Activated naive CD8-positive, alpha-beta T cell (primary cell): ENCODE measurements around the gene SLC9A9.

Experiments
- H3K27ac Mint-ChIP-seq: one replicate; pipeline ENCODE4 v1.8.0; 2021; ENCODE audit warnings: mixed read lengths
- H3K27me3 Mint-ChIP-seq: one replicate; pipeline ENCODE4 v1.8.0; 2021; ENCODE audit warnings: mixed read lengths
- H3K36me3 Mint-ChIP-seq: one replicate; pipeline ENCODE4 v1.8.0; 2021; ENCODE audit warnings: mixed read lengths
- H3K4me1 Mint-ChIP-seq: one replicate; pipeline ENCODE4 v1.8.0; 2021; ENCODE audit warnings: low read depth, mixed read lengths
- H3K4me3 Mint-ChIP-seq: one replicate; pipeline ENCODE4 v1.8.0; 2021; ENCODE audit warnings: mild to moderate bottlenecking, mixed read lengths
- H3K9me3 Mint-ChIP-seq: one replicate; pipeline ENCODE4 v1.8.0; 2021; ENCODE audit warnings: low read depth, mixed read lengths

The SLC9A9 gene

DNA sequence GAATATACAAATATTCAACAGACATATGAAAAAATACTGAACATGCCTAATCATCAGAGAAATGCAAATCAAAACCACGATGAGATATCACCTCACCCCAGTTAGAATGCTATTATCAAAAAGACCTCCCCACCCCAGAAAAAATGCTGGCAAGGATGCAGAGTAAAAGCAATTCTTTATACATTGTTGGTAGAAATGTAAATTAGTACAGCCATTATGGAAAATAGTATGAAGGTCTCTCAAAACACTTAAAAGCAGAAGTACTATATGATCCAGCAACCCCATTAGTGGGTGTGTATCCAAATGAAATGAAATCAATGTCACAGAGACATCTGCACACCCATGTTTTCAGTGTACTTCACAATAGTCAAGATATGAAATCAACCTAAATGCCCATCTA is 420.0 kb downstream of the SLC9A9 start:
- no peaks in the 10 kb centered on the region for H3K27me3 Mint-ChIP-seq
- H3K4me1 Mint-ChIP-seq = peaks cover 13% of the 10 kb centered on the region
- no peaks in the 10 kb centered on the region for H3K9me3 Mint-ChIP-seq
- no peak overlapping the region for H3K27ac Mint-ChIP-seq
- H3K36me3 Mint-ChIP-seq = peaks cover 2% of the 10 kb centered on the region
- no peak overlapping the region for H3K4me3 Mint-ChIP-seq

DNA sequence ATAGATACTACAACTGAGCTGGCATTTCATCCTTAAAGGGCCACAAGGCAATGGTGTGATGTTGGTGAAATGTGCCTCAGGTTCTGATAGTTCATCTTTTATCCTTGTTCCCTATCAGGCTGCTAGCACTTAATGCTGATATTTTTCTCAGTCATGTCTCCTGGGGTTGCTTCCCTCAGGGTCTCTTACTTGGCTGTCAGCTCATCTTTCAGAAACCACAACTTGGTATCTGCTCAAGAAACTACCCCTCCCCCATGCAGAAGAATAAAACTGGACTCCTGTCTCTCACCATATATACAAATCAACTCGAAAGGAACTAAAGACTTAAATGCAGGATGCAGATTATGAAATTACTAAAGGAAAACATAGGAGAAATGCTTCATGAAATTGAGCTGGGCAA is 420.6 kb downstream of the SLC9A9 start:
- Mint-ChIP-seq H3K4me3 (no peak overlapping the region), H3K27me3 (no peaks in the 10 kb centered on the region), H3K27ac (no peak overlapping the region)

DNA sequence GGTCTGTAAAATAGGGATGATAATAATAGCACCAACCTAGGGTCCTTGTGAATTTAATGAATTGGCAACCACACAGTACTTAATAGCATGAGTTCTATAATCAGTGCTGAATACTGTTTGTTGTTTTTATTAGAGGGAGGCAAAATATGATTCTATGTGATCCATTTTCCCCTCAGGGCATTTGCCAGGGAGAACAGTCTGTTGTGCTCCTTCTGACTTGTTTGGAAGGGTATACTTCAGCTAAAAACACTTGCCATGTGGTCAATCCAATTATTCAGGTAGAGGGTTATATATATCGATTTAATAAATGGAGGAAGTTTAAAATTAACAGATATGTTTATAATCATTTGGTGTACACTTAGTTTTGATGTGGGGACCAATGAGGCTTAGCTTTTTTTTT is 423.4 kb downstream of the SLC9A9 start:
- H3K4me3 Mint-ChIP-seq = no peak overlapping the region
- H3K27ac Mint-ChIP-seq = no peak overlapping the region
- H3K9me3 Mint-ChIP-seq = no peaks in the 10 kb centered on the region
- no peaks in the 10 kb centered on the region for H3K36me3 Mint-ChIP-seq
- H3K27me3 Mint-ChIP-seq = no peaks in the 10 kb centered on the region
- H3K4me1 Mint-ChIP-seq = peaks cover 13% of the 10 kb centered on the region

More for the DNA sequence above, 420.6 kb downstream of the SLC9A9 start:
- H3K9me3 Mint-ChIP-seq = no peaks in the 10 kb centered on the region
- H3K36me3 Mint-ChIP-seq = peaks cover 2% of the 10 kb centered on the region
- H3K4me1 Mint-ChIP-seq = peaks cover 13% of the 10 kb centered on the region

DNA sequence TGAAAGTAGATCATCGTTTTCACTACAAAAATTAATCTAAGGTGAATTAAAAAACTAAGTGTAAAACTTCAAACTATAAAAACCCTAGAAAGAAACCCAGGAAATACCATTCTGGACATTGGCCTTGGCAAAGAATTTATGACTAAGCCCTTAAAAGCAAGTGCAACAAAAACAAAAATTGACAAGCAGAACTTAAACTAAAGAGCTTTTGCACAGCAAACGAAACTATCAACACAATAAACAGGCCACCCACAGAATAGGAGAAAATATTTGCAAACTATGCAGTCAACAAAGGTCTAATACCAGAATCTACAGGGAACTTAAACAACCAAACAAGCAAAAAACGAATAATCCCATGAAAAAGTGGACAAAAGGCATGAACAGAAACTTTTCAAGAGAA is 426.7 kb downstream of the SLC9A9 start:
- Mint-ChIP-seq H3K4me3 (no peak overlapping the region), H3K36me3 (peaks cover 4% of the 10 kb centered on the region), H3K27me3 (no peaks in the 10 kb centered on the region), H3K9me3 (no peaks in the 10 kb centered on the region), H3K27ac (no peak overlapping the region), H3K4me1 (peaks cover 8% of the 10 kb centered on the region)

DNA sequence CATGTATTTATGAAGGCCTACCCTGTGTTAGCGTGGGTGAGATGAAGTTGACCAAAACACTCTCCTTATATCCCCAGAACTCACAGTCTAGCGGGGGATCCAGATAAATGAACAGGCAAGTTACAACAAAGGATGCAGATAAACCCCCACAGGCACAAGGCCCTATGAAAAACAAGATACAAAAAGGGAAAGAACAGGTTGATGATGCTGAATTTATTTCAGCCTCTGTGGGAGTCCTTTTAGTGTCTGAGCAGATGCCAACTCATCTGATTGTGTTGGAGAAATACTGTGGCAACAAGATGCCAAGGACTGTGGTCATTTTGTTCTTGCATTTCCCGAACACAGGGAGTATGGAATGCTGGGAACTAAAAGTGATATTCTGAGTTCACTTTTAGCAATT is 428.7 kb downstream of the SLC9A9 start:
- no peaks in the 10 kb centered on the region for H3K27me3 Mint-ChIP-seq
- no peak overlapping the region for H3K27ac Mint-ChIP-seq
- no peak overlapping the region for H3K4me3 Mint-ChIP-seq
- no peaks in the 10 kb centered on the region for H3K9me3 Mint-ChIP-seq
- H3K36me3 Mint-ChIP-seq = peaks cover 13% of the 10 kb centered on the region
- peaks cover 7% of the 10 kb centered on the region for H3K4me1 Mint-ChIP-seq

DNA sequence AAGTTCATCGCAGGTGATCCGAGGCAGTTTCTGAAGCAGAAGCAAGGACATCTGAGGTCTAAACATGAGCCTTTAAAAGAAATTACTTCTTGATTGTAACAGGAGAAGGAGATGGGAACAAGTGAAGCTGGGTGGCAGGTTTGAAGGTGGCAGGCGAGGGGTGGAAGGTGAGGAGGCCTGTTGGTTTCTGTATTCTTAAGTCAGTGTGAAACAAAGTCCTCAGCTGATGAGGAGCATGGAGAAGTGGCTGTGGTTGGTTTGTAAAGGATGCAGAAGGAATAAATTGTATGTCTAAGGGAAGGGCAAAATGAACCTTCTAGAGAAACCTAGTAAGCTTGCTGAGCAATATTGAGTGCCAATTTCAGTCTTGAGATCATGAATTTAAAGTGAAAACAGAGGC is 429.9 kb downstream of the SLC9A9 start:
- Mint-ChIP-seq H3K27me3 (no peaks in the 10 kb centered on the region), H3K27ac (no peak overlapping the region), H3K36me3 (peaks cover 15% of the 10 kb centered on the region), H3K4me3 (no peak overlapping the region), H3K9me3 (no peaks in the 10 kb centered on the region), H3K4me1 (no peaks in the 10 kb centered on the region)

DNA sequence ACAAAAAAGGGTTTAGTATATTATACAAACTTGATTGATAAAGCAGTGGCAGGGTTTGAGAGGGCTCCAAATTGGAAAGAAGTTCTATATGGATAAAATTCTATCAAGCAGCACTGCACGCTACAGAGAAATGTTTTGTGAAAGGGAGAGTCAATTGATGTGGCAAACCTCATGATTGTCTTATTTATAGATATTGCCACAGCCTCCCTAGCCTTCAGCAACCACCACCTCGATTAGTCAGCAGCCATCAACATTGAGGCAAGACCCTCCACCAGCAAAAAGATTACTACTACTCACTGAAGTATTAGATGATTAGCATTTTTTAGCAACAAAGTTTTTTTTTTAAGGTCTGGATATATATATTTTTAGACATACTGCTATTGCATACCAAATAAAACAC is 432.0 kb downstream of the SLC9A9 start:
- H3K27me3 Mint-ChIP-seq = no peaks in the 10 kb centered on the region
- H3K4me3 Mint-ChIP-seq = no peak overlapping the region
- no peaks in the 10 kb centered on the region for H3K4me1 Mint-ChIP-seq
- H3K27ac Mint-ChIP-seq = no peak overlapping the region
- peaks cover 15% of the 10 kb centered on the region for H3K36me3 Mint-ChIP-seq
- no peaks in the 10 kb centered on the region for H3K9me3 Mint-ChIP-seq

DNA sequence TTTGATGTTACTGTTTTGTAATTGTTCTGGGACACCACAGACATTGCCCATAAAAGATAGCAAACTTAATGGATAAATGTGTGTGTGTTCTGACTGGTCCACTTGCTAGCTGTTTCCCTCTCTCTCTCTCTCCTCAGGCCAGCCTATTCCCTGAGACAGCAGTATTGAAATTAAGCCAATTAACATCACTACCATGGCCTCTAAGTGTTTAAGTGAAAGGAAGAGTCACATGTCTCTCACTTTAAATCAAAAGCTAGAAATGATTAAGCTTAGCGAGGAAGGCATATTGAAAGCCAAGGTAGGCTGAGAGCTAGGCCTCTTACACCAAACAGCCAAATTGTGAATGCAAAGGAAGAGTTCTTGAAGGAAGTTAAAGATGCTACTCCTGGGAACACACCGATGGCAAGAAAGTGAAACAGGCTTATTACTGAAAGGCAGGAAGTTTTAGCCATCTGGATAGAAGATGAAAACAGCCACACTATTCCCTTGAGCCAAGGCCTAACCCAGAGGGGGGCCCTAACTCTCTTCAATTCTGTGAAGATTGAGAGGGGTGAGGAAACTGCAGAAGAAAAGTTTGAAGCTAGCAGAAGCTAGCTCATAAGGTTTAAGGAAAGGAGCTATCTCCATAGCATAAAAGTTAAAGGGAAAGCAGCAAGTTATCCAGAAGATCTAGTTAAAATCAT is 433.6 kb downstream of the SLC9A9 start:
- Mint-ChIP-seq H3K27me3 (no peaks in the 10 kb centered on the region), H3K36me3 (peaks cover 15% of the 10 kb centered on the region), H3K27ac (no peak overlapping the region), H3K9me3 (no peaks in the 10 kb centered on the region), H3K4me3 (no peak overlapping the region), H3K4me1 (no peaks in the 10 kb centered on the region)

DNA sequence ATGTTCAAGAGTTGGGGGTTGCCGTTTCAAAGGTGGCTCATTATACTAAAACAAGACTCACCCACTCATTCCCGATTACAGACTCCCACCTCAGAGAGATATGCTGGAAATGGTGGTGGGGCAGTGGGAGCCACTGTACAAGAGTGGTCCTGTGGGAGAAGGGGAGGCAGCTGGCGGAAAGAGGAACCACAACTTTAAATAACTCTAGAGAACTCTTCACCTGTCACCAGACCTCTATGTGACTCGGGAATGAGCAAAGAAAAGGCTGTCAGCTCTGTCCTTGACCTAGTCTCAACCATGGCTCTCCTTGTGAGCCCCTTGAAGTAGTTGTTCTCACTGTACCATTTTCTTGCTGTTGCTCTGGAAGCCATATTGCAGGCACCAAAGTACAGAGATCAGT is 434.9 kb downstream of the SLC9A9 start:
- Mint-ChIP-seq H3K4me3 (no peak overlapping the region), H3K36me3 (peaks cover 15% of the 10 kb centered on the region), H3K27ac (no peak overlapping the region), H3K27me3 (no peaks in the 10 kb centered on the region), H3K4me1 (no peaks in the 10 kb centered on the region), H3K9me3 (no peaks in the 10 kb centered on the region)

DNA sequence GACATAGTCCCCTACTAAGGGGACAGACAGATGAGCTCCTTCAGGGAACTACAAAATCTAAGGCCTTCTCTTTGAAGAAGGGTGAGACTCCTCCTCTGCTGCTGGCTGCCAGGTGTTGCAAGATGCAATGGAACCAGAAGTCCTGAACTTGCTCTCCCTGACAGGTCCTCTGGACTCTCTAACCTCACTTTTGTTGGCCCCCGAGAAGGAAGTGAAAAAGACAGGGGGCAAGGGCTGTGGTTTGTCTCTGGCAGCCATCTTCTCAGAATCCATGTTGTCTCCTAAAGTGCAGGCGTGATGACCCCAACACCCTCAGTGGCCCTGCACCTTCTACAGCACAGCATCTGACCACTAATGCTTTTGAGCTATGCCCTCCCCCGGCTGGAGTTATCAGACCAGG is 436.2 kb downstream of the SLC9A9 start:
- no peak overlapping the region for H3K27ac Mint-ChIP-seq
- H3K36me3 Mint-ChIP-seq = peaks cover 15% of the 10 kb centered on the region
- no peaks in the 10 kb centered on the region for H3K4me1 Mint-ChIP-seq
- H3K9me3 Mint-ChIP-seq = no peaks in the 10 kb centered on the region
- no peak overlapping the region for H3K4me3 Mint-ChIP-seq
- no peaks in the 10 kb centered on the region for H3K27me3 Mint-ChIP-seq

DNA sequence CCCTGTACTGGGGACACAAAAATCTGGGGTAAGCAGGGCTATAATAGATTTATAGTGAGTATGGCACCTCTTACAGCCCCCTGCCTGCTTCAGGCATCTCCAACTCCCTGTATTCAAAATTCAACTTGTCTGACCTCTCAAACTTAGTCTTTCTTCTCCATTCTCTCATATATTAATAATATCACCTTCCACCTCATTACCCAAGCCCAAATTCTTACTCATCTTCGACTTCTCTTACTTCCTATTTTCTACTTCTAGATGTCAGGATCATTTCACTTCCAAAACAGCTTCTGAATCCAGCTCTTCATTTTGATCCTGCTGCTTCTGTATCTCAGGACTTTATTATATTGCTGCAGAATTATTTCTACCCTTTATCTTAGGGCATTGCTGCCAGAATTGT is 438.0 kb downstream of the SLC9A9 start:
- peaks cover 6% of the 10 kb centered on the region for H3K36me3 Mint-ChIP-seq
- no peaks in the 10 kb centered on the region for H3K4me1 Mint-ChIP-seq
- no peak overlapping the region for H3K4me3 Mint-ChIP-seq
- no peak overlapping the region for H3K27ac Mint-ChIP-seq
- no peaks in the 10 kb centered on the region for H3K27me3 Mint-ChIP-seq
- H3K9me3 Mint-ChIP-seq = no peaks in the 10 kb centered on the region

DNA sequence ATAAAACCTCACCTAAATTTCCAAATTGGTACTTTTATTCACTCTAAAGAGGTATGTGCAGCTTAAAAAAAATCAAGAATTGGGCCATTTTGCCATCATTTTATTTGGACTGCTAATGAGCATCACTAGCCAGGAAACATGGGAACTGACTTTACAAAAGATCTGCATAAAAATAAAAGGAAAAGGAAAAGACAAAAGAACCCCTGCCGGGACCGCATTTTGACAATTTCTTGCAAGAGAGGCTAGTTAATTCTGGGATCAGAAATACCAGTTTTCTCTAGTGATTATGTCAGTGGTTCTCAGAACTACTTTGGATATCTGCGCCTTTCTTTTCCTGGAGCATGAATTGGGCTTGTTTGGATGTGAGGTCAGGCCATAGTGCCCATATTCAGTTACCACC is 439.5 kb downstream of the SLC9A9 start:
- H3K27ac Mint-ChIP-seq = no peak overlapping the region
- no peak overlapping the region for H3K4me3 Mint-ChIP-seq
- H3K27me3 Mint-ChIP-seq = no peaks in the 10 kb centered on the region
- no peaks in the 10 kb centered on the region for H3K36me3 Mint-ChIP-seq
- H3K9me3 Mint-ChIP-seq = no peaks in the 10 kb centered on the region
- H3K4me1 Mint-ChIP-seq = no peaks in the 10 kb centered on the region

DNA sequence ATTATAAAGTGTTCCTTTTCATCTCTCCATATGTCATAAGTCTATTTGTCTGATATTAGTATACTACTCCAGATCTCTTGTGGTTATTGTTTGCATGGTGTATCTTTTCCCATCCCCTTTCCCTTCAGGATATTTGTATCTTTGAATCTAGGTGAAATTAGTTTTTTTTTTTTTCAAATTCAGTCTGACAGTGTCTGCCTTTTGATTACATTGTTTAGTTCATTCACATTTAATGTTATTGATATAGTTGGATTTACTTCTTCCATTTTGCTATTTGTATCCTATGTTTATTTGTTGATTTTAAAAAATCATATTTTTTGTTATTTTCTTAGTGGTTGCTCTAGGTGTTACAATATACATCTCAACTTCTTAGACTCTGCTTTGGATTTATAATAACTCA is 445.7 kb downstream of the SLC9A9 start:
- peaks cover 2% of the 10 kb centered on the region for H3K36me3 Mint-ChIP-seq
- H3K27ac Mint-ChIP-seq = no peak overlapping the region
- H3K9me3 Mint-ChIP-seq = no peaks in the 10 kb centered on the region
- no peaks in the 10 kb centered on the region for H3K27me3 Mint-ChIP-seq
- no peak overlapping the region for H3K4me3 Mint-ChIP-seq
- no peaks in the 10 kb centered on the region for H3K4me1 Mint-ChIP-seq

DNA sequence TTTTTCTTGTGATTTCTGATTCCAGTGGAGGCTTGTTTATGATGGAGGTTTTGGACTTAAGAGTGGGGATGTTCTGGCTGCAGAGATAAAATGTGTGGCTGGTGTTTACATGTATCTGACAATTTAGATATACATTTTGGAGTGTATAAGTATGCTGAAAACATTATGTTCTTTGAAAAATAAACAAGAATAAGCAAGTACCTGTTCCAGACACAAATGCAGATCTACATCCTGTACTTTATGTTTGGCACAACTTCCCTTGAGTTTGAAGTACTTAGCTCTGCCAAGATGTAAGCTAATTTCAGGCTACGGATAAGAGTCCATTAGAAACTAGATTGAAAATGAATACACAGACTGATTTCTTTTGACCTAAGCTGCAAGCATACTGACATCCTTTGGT is 451.5 kb downstream of the SLC9A9 start:
- Mint-ChIP-seq H3K4me3 (no peak overlapping the region), H3K36me3 (peaks cover 20% of the 10 kb centered on the region), H3K27ac (no peak overlapping the region), H3K4me1 (no peaks in the 10 kb centered on the region), H3K9me3 (peaks cover 4% of the 10 kb centered on the region), H3K27me3 (no peaks in the 10 kb centered on the region)

DNA sequence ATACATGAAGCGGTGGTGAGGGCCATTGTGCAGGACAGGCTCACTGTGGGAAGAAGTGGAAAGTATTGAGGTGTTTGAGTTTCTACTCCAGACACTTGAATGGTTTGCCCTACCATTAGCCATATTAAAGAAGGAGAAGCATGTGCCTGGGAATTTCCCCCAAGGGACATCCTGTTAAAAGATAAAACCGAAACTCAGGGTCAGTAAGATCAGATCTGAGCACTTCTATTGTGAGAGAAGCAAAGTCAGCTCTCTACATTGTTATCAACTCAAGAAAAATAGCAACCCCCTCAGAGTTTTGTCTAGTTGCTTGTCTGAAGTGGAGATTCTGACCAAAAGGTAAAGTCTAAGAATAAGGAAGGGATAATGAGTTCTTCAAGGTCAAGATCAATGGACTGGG is 458.9 kb downstream of the SLC9A9 start:
- no peak overlapping the region for H3K4me3 Mint-ChIP-seq
- no peaks in the 10 kb centered on the region for H3K27me3 Mint-ChIP-seq
- H3K9me3 Mint-ChIP-seq = peaks cover 4% of the 10 kb centered on the region
- H3K36me3 Mint-ChIP-seq = peaks cover 12% of the 10 kb centered on the region
- H3K4me1 Mint-ChIP-seq = no peaks in the 10 kb centered on the region
- no peak overlapping the region for H3K27ac Mint-ChIP-seq

DNA sequence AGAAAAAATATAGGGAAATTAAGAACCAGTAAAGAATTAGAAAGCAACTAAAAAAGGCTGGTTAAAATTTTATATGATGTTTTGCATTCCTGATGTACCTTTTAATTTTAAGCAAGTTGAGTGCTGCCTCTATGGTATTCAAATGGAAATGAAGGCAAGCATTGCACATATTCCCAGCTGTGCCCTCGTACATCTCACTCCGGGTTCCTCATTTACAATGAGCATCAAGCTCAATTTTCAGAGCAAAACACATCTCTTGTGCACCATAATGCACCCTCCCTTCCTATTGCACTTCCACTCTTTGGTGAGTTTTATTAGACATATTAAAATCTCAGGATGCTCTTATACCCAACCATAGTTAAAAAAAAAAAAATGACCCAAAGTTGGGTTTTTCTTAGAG is 460.8 kb downstream of the SLC9A9 start:
- Mint-ChIP-seq H3K4me1 (no peaks in the 10 kb centered on the region), H3K27ac (no peak overlapping the region), H3K4me3 (no peak overlapping the region), H3K36me3 (peaks cover 4% of the 10 kb centered on the region), H3K9me3 (no peaks in the 10 kb centered on the region), H3K27me3 (no peaks in the 10 kb centered on the region)
